HepG2 (cell line): Measurements from ENCODE around the gene IQCH. TPM values are rescaled to one million over a fixed set of nuclear protein-coding genes. Genes with fewer than 3 reads are reported as not detected.

ENCODE experiments used
- BRF2 ChIP-seq: sonication (generic); formaldehyde crosslinking; IDR thresholded peaks from 2 replicates; pipeline ENCODE4 v1.8.1; 2022; ENCODE audit warnings: mild to moderate bottlenecking, missing genetic modification reagents
- EHMT2 ChIP-seq: fragments of 200-600 bp; sonication (generic); IDR thresholded peaks from 2 replicates; pipeline ENCODE4 v1.7.0; 2017; ENCODE audit warnings: antibody characterized with exemption, low read depth, low read length, borderline replicate concordance
- FIP1L1 ChIP-seq: fragments of 200-400 bp; formaldehyde crosslinking; IDR thresholded peaks from 2 replicates; pipeline ENCODE4 v1.6.1; 2018; ENCODE audit warnings: low read depth, mild to moderate bottlenecking, low read length, moderate library complexity, borderline replicate concordance; ENCODE audit not compliant: insufficient read depth
- HES4 ChIP-seq: sonication (generic); formaldehyde crosslinking; IDR thresholded peaks from 2 replicates; pipeline ENCODE4 v1.9.0; 2021; ENCODE audit warnings: mild to moderate bottlenecking, missing genetic modification reagents, borderline replicate concordance
- HMGXB3 ChIP-seq: sonication (generic); formaldehyde crosslinking; IDR thresholded peaks from 2 replicates; pipeline ENCODE4 v1.4.0; 2020; ENCODE audit warnings: missing genetic modification reagents, borderline replicate concordance
- HNRNPUL1 ChIP-seq: fragments of 200-400 bp; formaldehyde crosslinking; IDR thresholded peaks from 2 replicates; pipeline ENCODE4 v1.6.1; 2017; ENCODE audit warnings: low read depth, mild to moderate bottlenecking, low read length, moderate library complexity
- IKZF1 ChIP-seq: fragments of 450-650 bp; IDR thresholded peaks from 2 replicates; pipeline ENCODE4 v1.7.1; 2016
- JARID2 ChIP-seq: sonication (generic); formaldehyde crosslinking; IDR thresholded peaks from 2 replicates; pipeline ENCODE4 v1.8.1; 2023; ENCODE audit warnings: missing genetic modification reagents, inconsistent platforms; ENCODE audit not compliant: insufficient replicate concordance
- KDM5B ChIP-seq: sonication (generic); formaldehyde crosslinking; IDR thresholded peaks from 2 replicates; pipeline ENCODE4 v1.4.0; 2020; ENCODE audit warnings: missing genetic modification reagents, mild to moderate bottlenecking, borderline replicate concordance
- NBN ChIP-seq: fragments of 450-650 bp; conservative IDR thresholded peaks from 2 replicates; pipeline ENCODE4 v1.6.1; 2017
- PHF20 ChIP-seq: sonication (generic); formaldehyde crosslinking; IDR thresholded peaks from 2 replicates; pipeline ENCODE4 v1.5.0; 2020; ENCODE audit warnings: mild to moderate bottlenecking, missing genetic modification reagents
- PHF8 ChIP-seq: sonication (generic); formaldehyde crosslinking; IDR thresholded peaks from 2 replicates; pipeline ENCODE4 v1.5.0; 2020; ENCODE audit warnings: missing genetic modification reagents
- RBAK ChIP-seq: sonication (generic); formaldehyde crosslinking; IDR thresholded peaks from 2 replicates; pipeline ENCODE4 v1.5.1; 2020; ENCODE audit warnings: mild to moderate bottlenecking, missing genetic modification reagents
- RFXANK ChIP-seq: IDR thresholded peaks from 2 replicates; pipeline ENCODE4 v1.6.1; 2016
- SP1 ChIP-seq, 2 experiments: fragments of 450-650 bp in 1 of 2; sonication (generic) in 1 of 2; formaldehyde crosslinking in 1 of 2; IDR thresholded peaks; 2 replicates each; pipeline versions ENCODE4 v1.4.0 to v1.6.1; 2016 to 2020; ENCODE audit warnings: missing genetic modification reagents in 1 of 2
- TFDP1 ChIP-seq: IDR thresholded peaks from 2 replicates; pipeline ENCODE4 v1.6.1; 2016; ENCODE audit warnings: missing compliant biosample characterization, missing genetic modification reagents, borderline replicate concordance
- ZNF430 ChIP-seq: sonication (generic); formaldehyde crosslinking; IDR thresholded peaks from 2 replicates; pipeline ENCODE4 v1.9.0; 2021; ENCODE audit warnings: mild to moderate bottlenecking, missing genetic modification reagents
- ZNF564 ChIP-seq: sonication (generic); formaldehyde crosslinking; IDR thresholded peaks from 2 replicates; pipeline ENCODE4 v1.8.1; 2023; ENCODE audit warnings: mild to moderate bottlenecking, missing genetic modification reagents
- polyA plus RNA-seq, 8 experiments: library from polyadenylated mRNA; depleted of rRNA in 3 of 8; stranded (reverse) in 7 of 8; unstranded in 1 of 8; fragments of >200 nt; fragmentation: Illumina TruSeq in 4 of 8; extraction: Trizol in 4 of 8; gene quantifications; 2 replicates each; pipeline versions ENCODE4 v1.2.1 to v1.2.3, GENCODE V29; 2011 to 2016; ENCODE audit warnings: low read depth in 4 of 8, missing spikeins in 1 of 8, mixed read lengths in 1 of 8; ENCODE audit not compliant: insufficient read depth in 1 of 8
- total RNA-seq, 5 experiments: library from RNA; depleted of rRNA; stranded (reverse); fragments of >200 nt; fragmentation: Illumina TruSeq; extraction: Trizol; gene quantifications; 2 replicates each; pipeline ENCODE4 v1.2.3, GENCODE V29; 2016; ENCODE audit warnings: low read depth in 1 of 5
- TF ChIP-seq, protein P1 (sequence below): IDR thresholded peaks from 2 replicates; pipeline ENCODE4 v1.6.1; 2016
- TF ChIP-seq, protein P2 (sequence below): IDR thresholded peaks from 2 replicates; pipeline ENCODE4 v1.6.1; 2016; ENCODE audit warnings: control low read depth

IQCH gene
- total and polyA plus RNA-seq, 2 of the 13 experiments (the other 11 are each of a cell fraction or from before 2014, with no cell fraction given), result 0.16 to 0.55 TPM

- TF ChIP-seq TFDP1 (CRISPR knock-in tag) (no peak), ZNF430 (CRISPR knock-in tag) (peak; percentile 45; the same call in 1 of the 2 replicates), PHF8 (CRISPR knock-in tag) (peak; percentile 72), IKZF1 (no peak), BRF2 (CRISPR knock-in tag) (peak; percentile 10; the same call in 1 of the 2 replicates), ZNF564 (CRISPR knock-in tag) (0 out of 2 replicates have a peak, but pooled peaks have one; percentile 22), RFXANK (CRISPR knock-in tag) (no peak), SP1 (IDR thresholded peaks at IDR 0.05) (no peak), SP1 (CRISPR knock-in tag; IDR thresholded peaks at IDR 0.05) (no peak), HES4 (CRISPR knock-in tag) (no peak), JARID2 (CRISPR knock-in tag) (no peak), HNRNPUL1 (no peak), PHF20 (CRISPR knock-in tag) (peak; percentile 84), RBAK (no peak), KDM5B (CRISPR knock-in tag) (no peak), EHMT2 (no peak), HMGXB3 (CRISPR knock-in tag) (no peak), FIP1L1 (no peak), NBN (no peak)
- TF ChIP-seq, protein P1, sequence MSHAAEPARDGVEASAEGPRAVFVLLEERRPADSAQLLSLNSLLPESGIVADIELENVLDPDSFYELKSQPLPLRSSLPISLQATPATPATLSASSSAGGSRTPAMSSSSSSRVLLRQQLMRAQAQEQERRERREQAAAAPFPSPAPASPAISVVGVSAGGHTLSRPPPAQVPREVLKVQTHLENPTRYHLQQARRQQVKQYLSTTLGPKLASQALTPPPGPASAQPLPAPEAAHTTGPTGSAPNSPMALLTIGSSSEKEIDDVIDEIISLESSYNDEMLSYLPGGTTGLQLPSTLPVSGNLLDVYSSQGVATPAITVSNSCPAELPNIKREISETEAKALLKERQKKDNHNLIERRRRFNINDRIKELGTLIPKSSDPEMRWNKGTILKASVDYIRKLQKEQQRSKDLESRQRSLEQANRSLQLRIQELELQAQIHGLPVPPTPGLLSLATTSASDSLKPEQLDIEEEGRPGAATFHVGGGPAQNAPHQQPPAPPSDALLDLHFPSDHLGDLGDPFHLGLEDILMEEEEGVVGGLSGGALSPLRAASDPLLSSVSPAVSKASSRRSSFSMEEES (CRISPR knock-in tag), result no peak
- TF ChIP-seq, protein P2, sequence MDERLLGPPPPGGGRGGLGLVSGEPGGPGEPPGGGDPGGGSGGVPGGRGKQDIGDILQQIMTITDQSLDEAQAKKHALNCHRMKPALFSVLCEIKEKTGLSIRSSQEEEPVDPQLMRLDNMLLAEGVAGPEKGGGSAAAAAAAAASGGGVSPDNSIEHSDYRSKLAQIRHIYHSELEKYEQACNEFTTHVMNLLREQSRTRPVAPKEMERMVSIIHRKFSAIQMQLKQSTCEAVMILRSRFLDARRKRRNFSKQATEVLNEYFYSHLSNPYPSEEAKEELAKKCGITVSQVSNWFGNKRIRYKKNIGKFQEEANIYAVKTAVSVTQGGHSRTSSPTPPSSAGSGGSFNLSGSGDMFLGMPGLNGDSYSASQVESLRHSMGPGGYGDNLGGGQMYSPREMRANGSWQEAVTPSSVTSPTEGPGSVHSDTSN, result no peak
Observed at GRCh38 chr15:67542420-67543347, 288.1 kb downstream of the IQCH start, which contains the start of gene MAP2K5 (continued).
